Lower leg skin (tissue), 3 donors: Measurements from ENCODE around the gene MCTP2.

ENCODE experiments used
- CTCF ChIP-seq, 3 donors: fragments of 450-650 bp; IDR thresholded peaks; one replicate each; pipeline ENCODE4 v1.5.1; 2016; ENCODE audit warnings: antibody characterized with exemption in 3 of 3, mild to moderate bottlenecking in 3 of 3, moderate library complexity in 2 of 3
- POLR2A ChIP-seq, 2 donors: fragments of 450-650 bp; IDR thresholded peaks; one replicate each; pipeline ENCODE4 v1.6.1; 2016 to 2017; ENCODE audit warnings: antibody characterized with exemption in 2 of 2, mild to moderate bottlenecking in 1 of 2, moderate library complexity in 1 of 2

GRCh38 chr15:94387849-94388441 lies 156.6 kb downstream of the MCTP2 start:
- TF ChIP-seq CTCF (IDR thresholded peaks at IDR 0.05) (no peak), POLR2A (IDR thresholded peaks at IDR 0.05) (no peak)
